SKM-1 treated with dmso at 0.1 percent for 144 hours (cell line): Measurements from ENCODE around the gene GATA2.

Source experiments
- DNase-seq: peaks from one replicate; lab custom pipeline; 2025; ENCODE audit not compliant: unreplicated experiment; lab: John Stamatoyannopoulos, UW

The GATA2 gene

DNA sequence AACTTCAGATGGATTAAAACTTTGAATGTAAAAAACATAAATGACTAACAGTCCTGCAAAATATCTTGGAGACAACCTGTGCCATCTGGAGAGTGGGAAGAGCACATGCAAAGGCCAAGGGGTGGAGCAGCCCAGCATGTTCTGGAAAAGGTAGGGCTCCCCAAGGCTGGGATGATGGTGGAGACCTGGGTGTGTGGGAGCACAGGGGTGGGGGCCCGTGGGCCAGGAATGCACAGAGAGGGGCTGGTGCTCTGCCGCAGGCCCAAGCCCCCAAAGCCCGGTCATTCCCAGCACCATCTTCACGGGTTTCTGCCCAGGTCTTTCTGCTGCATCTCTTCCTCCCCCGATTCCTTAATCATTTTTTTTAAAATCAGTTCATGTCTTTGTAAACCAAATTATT, 9.7 kb upstream of the GATA2 start:
- DNase-seq, result no peak

- no peak for DNase-seq
Measured at GRCh38 chr3:128501431-128501830, 8.4 kb upstream of the GATA2 start.

DNA sequence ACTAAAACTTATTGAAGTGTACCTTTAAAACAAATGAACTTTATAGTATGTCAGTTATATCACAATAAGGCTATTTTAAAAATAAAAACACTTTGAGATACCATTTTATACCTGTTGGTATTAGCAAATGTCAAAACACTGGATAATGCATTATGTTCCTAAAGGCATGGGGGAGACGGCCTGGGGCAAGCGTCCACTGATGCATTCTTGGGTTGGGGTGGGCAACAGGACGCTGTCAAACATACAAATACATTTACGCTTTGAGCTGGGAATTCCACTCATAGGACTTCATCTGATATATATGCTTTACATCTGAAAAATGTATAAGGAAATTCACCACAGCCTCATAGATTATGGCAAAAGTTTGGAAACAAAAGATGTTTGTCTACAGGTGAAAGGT, 7.6 kb upstream of the GATA2 start:
- no peak for DNase-seq

DNA sequence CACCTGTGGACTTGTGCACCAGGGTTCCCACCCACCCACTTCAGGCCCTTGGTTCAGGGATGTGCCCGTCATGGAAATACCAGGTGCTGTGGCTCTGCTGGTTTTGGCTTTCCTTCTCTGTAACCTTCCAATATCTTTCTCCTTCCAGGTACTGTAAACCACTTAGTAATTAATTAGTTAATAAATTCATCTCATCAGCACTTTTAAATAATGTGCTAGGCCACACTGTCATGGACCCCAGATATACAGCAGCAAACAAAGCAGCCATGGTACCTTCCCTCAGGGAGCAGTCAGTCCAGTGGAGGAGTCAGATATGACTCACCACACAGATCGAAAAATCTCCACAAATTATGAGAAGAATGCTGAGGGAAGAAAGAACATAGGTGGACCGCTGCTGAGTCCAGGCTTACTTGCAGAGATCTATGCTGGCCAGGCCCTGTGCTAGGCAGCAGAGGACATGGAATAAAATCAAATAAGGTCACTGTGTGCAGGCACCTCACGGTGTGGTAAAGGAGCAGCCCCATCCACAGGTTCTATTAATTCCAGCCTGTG, 6.8 kb upstream of the GATA2 start:
- no peak for DNase-seq

GRCh38 chr3:128498901-128499530, 6.0 kb upstream of the GATA2 start:
- no peak for DNase-seq

DNA sequence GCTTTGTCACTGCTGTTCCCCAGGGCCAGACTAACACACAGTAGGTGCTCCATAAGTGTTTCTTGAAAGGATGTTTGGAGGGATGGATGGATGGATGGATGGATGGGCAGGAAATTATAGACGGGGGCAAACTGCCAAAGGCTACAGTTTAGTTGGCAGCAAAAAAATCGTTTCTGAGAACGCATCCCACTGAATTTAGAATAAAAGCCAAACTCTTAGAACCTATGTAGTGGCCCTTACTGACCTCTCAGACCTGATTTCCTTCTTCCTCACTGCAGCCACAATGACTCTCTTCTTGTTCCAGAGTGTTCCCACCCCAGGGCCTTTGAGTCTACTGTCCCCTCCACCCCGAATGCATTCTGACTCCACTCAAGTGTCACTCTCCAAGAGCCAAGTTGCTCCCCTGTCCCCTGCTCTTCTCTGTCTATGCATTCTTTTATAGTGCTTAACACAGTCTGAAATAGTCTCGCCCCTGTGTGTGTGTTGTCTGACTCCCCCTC, 5.2 kb upstream of the GATA2 start:
- DNase-seq, result no peak

DNA sequence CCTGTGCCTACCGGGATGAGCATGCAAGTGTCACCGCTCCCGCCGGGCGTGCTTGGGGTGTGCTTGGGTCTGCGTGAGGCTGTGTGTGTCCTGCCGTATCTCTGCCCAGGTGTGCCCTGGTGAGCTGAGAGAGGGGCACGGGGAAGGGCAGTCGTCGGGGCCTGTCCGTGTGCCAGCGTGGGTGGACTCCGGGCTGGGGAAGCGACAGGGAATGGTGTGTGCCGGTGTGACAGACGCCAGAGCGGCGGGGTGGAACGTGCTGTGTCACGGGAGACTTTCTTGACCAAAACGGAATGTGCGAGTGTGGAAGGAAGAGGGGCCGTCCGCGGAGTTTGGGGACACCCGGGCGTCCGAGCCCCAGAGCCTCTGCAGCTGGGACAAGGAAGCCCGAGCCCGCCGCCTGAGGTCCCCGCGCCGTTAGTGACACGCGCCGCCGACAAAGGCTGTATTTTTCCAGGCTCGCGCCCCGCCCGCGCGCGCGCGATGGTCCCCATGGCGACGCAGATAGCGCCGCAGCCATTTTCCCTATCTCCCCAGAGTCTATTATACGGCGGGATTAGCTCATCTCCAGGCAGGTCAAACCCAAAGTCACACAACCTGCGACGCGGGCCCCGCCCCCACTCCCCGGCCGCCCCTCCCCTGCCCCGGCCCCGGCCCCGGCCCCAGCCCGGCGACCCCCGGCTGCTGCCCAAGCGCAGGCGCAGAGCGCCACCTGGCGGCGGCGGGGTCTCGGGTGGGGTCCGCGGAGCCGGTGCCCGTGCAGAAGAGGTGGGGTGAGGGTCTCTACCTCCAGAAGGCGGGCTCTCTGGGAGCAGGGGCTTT, 4.5 kb upstream of the GATA2 start:
- peak; percentile 34 for DNase-seq

DNA sequence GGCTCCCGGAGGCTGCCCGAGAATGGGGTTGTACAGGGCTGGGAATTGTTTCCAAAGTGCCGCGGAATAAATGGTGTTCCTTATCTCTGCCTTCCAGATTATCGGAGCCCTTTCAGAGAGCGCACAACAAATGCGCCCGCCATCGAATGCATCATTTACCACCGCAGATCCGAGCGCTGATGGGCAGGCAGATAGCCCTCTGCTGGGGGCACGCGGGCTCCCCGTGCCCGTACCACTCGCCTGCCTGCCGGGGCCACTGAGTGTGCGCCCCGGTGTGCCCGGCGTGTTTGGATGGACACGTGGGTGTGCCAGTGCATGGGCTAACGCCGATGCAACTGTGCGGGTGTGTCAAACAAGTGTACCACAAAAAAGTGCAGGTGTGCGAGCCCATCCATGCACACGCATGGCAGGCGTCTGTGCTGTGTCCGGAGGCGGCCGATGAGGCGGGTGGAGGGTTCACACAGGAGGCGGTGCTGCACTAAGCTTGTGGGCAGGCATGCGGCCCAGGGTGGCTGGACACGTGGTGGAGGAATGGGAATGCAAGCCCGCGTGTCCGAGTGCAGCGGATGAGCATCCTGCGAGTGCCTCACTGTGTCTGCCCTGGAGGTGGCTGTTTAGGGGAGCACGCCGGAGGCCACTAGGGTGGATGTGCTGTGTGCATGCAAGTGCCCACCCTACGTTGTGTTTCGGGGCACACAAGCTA, 3.8 kb upstream of the GATA2 start:
- no peak for DNase-seq

DNA sequence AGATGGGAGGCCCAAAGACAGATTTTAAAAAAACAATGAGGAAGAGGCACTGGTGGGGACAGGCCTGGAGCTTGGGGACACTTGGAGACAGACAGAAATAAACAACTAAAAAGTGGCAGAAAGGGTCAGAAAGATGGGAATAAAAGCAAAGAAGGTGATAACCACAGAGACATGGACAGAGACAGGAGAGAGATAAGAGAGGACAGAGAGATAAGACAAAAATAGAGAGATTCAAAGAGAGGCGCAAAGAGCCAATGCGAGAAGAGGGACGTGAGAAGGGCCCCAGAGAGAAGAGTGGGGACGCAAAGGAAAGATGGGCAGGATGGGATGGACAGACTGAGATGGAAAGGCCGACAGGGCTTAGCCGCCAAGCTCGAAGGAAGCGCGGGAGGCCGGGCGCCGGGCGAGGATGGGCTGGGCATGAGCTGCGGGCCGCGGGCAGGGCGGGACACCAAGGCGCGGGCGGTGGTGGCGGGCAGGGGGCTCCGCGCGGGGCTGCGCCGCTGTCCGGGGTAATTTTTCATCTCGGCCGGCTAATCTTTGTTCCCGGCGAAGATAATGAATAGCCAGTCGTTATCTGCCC, 3.1 kb upstream of the GATA2 start:
- DNase-seq, result no peak

DNA sequence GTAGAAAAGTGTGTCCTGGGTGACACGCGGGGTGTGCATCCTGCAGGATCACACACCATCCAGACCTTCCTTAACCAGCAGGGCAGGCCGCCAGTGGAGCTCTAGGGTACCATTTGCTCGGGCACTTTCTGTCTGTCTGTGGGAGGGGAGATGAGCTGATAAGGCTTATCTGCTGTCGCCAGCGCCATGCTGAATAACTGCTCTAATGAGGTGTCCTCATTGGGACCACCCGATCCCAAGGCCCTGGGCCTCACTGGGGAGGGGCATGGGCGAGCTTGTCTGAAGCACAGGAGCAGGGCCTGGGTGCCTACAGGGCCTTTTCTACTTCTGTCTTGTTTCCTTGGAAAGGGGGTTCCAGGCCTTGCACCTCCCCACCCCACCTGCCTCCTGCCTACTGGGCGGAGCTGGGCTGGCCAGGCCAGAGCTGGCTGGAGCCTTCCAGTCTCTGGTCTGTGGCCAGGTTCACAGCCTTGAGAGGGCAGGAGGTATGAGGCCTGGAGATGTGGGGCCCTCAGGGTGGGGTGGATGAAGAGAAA, 2.5 kb upstream of the GATA2 start:
- DNase-seq, result no peak

GRCh38 chr3:128494367-128494650, 1.3 kb upstream of the GATA2 start:
- DNase-seq, result no peak

DNA sequence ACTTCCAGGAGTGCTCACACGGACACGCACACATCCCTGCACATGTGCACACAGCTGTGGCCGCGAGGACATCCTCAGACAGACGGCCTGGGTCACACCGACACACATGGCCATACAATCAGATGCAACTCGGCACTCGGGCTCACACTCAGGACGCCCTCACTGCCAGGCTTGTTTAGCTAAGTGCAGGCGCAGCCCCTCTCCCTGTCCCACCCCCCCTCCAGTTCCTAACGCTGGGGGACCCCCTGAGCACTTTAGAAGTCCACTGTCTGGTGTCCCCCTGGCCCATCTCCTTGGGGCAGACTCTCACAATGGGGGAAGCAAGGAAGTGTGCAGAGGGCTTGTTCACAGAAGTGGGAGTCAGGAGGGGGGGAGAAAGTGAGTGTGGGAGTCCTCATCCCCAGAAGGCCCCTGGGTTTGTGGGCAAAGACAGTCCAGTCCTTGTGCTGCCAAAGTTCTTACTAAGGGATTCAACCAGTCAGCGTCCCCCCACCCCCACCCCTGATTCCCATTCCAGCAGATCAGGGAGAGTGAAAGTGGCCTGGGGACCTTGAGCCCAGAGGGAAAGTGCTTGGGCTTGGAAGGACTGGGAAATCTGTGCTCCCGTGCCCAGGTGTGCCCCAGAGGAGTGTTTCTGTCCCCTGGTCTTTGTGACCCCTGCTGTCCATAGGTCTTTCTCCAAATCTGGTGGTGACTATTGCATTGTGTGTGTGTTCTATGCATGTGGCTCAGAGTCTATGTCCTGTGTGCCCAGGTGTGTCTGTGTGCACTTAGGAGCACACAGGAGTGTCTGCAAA, 767 bp upstream of the GATA2 start:
- DNase-seq, result no peak

DNA sequence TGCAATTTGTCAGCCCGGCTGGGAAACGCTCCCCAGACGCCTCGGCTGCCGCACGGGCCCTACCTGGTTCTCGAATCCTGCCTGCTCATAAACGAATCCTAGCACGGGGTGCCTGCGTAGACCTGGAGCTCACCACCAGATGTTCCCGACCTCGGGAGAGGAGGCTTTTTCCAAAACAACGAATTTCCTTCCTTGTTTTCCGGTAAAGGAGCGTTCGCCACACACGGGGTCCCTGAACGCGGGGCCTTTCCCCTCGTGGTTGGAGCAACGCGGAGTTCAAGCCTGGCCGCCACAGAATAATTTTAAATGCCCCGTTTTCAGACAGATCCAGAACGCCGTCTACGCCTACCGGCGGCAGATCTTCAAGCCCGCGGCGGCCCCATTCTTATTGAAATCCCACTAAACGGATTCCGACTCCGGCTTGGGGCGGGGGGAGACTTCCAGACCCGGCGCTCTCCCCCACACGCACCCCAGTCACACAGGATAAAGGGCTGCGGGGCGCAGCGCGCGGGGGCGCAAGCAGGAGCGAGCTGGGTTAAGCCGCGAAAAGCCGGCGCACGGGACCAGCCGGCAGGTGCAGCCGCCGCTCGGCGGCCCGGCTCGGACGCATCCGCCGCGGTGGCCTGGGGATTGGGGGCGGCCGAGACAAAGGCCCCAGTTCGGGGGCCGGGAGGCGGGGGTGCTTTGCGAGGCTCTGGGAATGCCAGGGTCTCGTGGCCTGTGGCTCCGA, 895 bp downstream of the GATA2 start:
- DNase-seq, result no peak

GRCh38 chr3:128491691-128491940, 1.4 kb downstream of the GATA2 start:
- DNase-seq, result no peak

- no peak for DNase-seq
Measured at GRCh38 chr3:128490915-128491690, 1.9 kb downstream of the GATA2 start.

DNA sequence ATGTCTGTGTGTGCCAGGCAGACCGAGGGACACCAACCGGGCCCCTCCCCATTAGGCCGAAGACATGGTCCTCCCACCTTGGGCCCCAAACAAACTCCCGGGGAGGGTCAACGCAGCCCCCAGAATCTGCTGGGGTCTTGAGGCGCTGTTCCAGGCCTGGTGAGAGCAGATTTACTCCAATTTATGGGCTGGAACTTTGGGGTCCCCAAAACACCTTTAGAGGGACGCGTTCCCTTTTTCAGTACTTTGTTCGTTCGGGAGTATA, 2.4 kb downstream of the GATA2 start:
- no peak for DNase-seq

DNA sequence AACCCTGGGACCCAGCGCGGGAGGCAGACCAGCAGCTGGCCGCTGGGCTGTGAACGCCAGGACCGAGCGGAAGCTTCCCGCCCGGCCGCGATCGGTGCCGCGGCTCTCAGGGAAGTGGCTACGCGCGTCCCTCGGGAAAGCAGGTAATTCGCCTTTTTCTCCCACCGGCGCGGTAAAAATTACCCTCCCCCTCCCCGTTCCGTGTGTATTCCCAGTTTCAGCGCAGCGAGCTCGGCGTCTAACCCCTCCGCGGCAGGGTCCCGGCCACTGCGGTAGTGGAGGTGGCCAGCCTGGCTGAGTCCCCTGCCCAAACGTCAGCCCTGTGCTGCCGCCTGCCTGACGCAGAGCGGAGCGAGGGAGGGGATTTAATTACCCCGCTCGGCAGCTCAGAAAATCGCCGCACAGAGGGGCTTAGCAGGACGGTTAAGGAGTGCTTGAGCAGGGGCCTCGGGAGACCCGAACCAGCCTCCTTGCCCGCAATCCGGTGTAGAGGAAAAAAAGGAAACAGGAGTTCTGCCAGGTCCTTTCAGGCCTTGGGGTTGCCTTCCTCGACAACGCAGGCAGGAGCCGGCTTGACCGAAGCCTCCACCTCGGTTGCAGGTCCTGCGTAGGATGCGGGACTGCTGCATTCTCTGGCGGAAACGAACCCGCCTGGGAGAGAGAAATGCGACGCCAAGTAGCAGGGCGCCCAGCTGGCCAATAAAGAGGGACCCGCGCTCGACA, 2.9 kb downstream of the GATA2 start:
- DNase-seq, result no peak

DNA sequence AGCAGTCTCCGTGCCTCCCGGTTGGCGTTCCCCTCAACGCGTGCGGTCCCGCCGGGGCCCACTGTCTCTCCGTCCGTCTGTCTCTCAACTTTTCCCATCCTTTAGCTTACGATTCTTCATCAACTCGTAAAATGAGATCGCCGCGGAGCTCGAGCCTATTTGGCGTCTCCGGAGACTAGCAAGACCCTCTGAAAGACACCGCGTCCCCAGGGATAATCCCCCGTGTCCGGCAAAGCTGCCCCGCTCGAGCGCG, 3.4 kb downstream of the GATA2 start:
- no peak for DNase-seq

GRCh38 chr3:128488991-128489673, 3.9 kb downstream of the GATA2 start:
- DNase-seq, result no peak
